Colonic mucosa (tissue), 4 donors: ENCODE data around the gene SESTD1. TPM values are rescaled to one million over a fixed set of nuclear protein-coding genes. Genes with fewer than 3 reads are reported as not detected.
"Not testable (repeated sequence)": the region's sequence is repeated elsewhere in the genome, so short reads cannot be mapped to it uniquely, and the experiment has no call there.

Experiments used
- DNase-seq: peaks from one replicate; pipeline ENCODE4 v3.0.0-alpha.2; 2020
- H3K27ac ChIP-seq: fragments of 200-600 bp; one replicate; pipeline ENCODE4 v1.8.0; 2021
- H3K27me3 ChIP-seq: fragments of 200-600 bp; one replicate; pipeline ENCODE4 v1.8.0; 2021
- H3K36me3 ChIP-seq: fragments of 200-600 bp; one replicate; pipeline ENCODE4 v1.8.0; 2021
- H3K4me1 ChIP-seq: fragments of 200-600 bp; one replicate; pipeline ENCODE4 v1.8.0; 2021; ENCODE audit warnings: mild to moderate bottlenecking
- H3K4me3 ChIP-seq: fragments of 200-600 bp; one replicate; pipeline ENCODE4 v1.8.0; 2021
- H3K9ac ChIP-seq, 2 donors: one replicate each; pipeline ENCODE4 v1.7.0; 2013; ENCODE audit warnings: control low read depth in 2 of 2, low read depth in 2 of 2, low read length in 2 of 2
- H3K9me3 ChIP-seq: fragments of 200-600 bp; one replicate; pipeline ENCODE4 v1.8.0; 2021
- CTCF ChIP-seq: fragments of 200-600 bp; IDR thresholded peaks from one replicate; pipeline ENCODE4 v1.8.0; 2022; ENCODE audit warnings: antibody characterized with exemption, mild to moderate bottlenecking
- intact Hi-C: fragments of 100-400 bp; cut with DNase I; formaldehyde crosslinking; loops from one replicate; pipeline ENCODE4 v1.14.1; 2022
- total RNA-seq, 2 donors: library from RNA; stranded (reverse); fragmentation: NEBNext Ultra II Directional in 1 of 2; extraction: Animal tissue kit (Norgen Biotek cat#: 25700) in 1 of 2; gene quantifications; one replicate each; pipeline ENCODE4 v1.2.1, GENCODE V29; 2021
- donor health status: healthy.
- donor health status: DM: no; HTN: no; CAD: no.
- donor health status: DM: no; HTN: no; CAD: no.

Gene SESTD1
- total RNA-seq, 2 donors from 2014 or later = 25.5 to 41.3 TPM

- Histone ChIP-seq H3K27ac (no peak overlapping the region), H3K36me3 (no peaks in the 10 kb centered on the region), H3K9me3 (no peaks in the 10 kb centered on the region), H3K4me3 (no peak overlapping the region), H3K9ac (no peak overlapping the region), H3K4me1 (peaks cover 6% of the 10 kb centered on the region), H3K27me3 (no peaks in the 10 kb centered on the region)
- no peak for TF ChIP-seq CTCF
- intact Hi-C loops = no loop called here
- no peak for DNase-seq
Observed at GRCh38 chr2:179106342-179106675, 158.3 kb downstream of the SESTD1 start.

GRCh38 chr2:179104736-179105135 lies 159.9 kb downstream of the SESTD1 start:
- Histone ChIP-seq H3K9me3 (no peaks in the 10 kb centered on the region), H3K27me3 (no peaks in the 10 kb centered on the region), H3K27ac (no peak overlapping the region), H3K4me3 (no peak overlapping the region), H3K4me1 (peaks cover 6% of the 10 kb centered on the region), H3K36me3 (no peaks in the 10 kb centered on the region), H3K9ac (no peak overlapping the region)
- no peak for TF ChIP-seq CTCF
- DNase-seq = no peak
- intact Hi-C loops = no loop called here

- no peak for TF ChIP-seq CTCF
- Histone ChIP-seq H3K36me3 (no peaks in the 10 kb centered on the region), H3K27ac (no peak overlapping the region), H3K9me3 (no peaks in the 10 kb centered on the region), H3K4me1 (no peaks in the 10 kb centered on the region), H3K27me3 (no peaks in the 10 kb centered on the region), H3K9ac (no peak overlapping the region), H3K4me3 (no peak overlapping the region)
- no peak for DNase-seq
- intact Hi-C loops = no loop called here
Observed at GRCh38 chr2:179098080-179098689, 166.4 kb downstream of the SESTD1 start.

- H3K36me3 ChIP-seq = no peaks in the 10 kb centered on the region
- no peak overlapping the region for H3K27ac ChIP-seq
- no peaks in the 10 kb centered on the region for H3K9me3 ChIP-seq
- no peaks in the 10 kb centered on the region for H3K27me3 ChIP-seq
- no peak for DNase-seq
- no peak for TF ChIP-seq CTCF
- no peak overlapping the region for H3K4me3 ChIP-seq
- intact Hi-C loops = no loop called here
- H3K4me1 ChIP-seq = no peaks in the 10 kb centered on the region
- no peak overlapping the region for H3K9ac ChIP-seq
Observed at GRCh38 chr2:179097131-179097530, 167.5 kb downstream of the SESTD1 start.

- H3K9ac ChIP-seq = no peak overlapping the region
- no peak overlapping the region for H3K4me3 ChIP-seq
- no peaks in the 10 kb centered on the region for H3K36me3 ChIP-seq
- no peaks in the 10 kb centered on the region for H3K4me1 ChIP-seq
- H3K9me3 ChIP-seq = no peaks in the 10 kb centered on the region
- no peak for TF ChIP-seq CTCF
- intact Hi-C loops = no loop called here
- DNase-seq = no peak
- no peaks in the 10 kb centered on the region for H3K27me3 ChIP-seq
- H3K27ac ChIP-seq = no peak overlapping the region
Observed at GRCh38 chr2:179096090-179096489, 168.5 kb downstream of the SESTD1 start.

GRCh38 chr2:179092912-179093311 lies 171.7 kb downstream of the SESTD1 start:
- intact Hi-C loops, H3K27ac ChIP-seq, H3K4me3 ChIP-seq, H3K9me3 ChIP-seq, H3K4me1 ChIP-seq, H3K36me3 ChIP-seq, H3K9ac ChIP-seq, H3K27me3 ChIP-seq, DNase-seq: not testable (repeated sequence)
